NCI-H345 treated with DMSO at 0.1 percent for 48 hours (cell line): ENCODE data around the gene PRR14L.
"Not testable (repeated sequence)": the region's sequence is repeated elsewhere in the genome, so short reads cannot be mapped to it uniquely, and the experiment has no call there.

ENCODE experiments used
- DNase-seq: peaks from one replicate; lab custom pipeline; 2025; ENCODE audit not compliant: unreplicated experiment; lab: John Stamatoyannopoulos, UW

PRR14L gene

DNA sequence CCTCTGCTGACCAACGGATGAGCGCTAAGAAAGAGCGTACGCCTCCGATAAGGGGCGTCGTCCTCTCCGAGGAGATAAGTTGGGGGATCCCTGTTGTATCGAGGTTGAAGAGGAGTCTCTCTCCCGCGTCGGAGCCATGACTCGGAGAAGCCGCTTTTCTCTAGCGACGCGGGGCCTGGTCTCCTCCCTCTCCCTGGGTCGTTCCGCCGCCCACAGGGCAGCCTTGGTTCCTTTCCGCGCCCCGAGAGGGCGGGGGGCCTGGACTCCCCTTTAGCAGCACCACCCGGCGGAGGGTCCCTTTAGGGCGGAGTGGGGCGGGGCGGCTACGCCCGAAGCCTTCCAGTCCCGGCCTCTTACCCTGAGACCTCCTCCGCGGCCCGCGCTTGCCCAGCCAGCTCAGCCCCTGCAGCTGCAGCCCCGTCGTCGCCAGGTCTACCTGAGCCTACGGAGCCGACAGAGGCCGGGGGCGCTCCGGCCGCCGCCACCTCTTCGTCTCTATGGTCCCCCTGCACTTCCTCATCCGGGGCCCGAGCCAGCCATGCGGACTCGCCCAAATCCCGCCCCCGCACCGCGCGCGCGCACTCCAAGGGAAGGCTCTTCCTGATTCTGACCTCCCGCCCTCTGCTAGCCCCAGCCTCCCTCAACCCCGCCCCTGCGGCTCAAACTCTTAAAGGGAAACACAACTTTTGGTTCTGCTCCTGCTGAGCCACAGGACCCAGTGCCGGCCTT lies at the start of gene PRR14L:
Gene PRR14L, minus strand, starts transcription at position 497 of the 729 bp plus-strand sequence. CDS start 11,272 bp downstream, outside the sequence.
- peak; percentile 82 for DNase-seq

DNA sequence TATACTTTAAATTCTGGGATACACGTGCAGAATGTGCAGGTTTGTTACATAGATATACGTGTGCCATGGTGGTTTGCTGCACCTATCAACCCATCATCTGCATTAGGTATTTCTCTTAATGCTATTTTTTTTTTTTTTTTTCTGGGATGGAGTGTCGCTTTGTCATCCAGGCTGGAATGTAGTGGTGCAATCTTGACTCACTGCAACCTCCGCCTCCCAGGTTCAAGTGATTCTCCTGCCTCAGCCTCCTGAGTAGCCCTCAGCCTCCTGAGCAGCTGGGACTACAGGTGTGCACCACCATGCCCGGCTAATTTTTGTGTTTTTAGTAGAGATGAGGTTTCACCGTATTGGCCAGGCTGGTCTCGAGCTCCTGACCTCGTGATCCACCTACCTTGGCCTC lies 49.4 kb upstream of the PRR14L start:
- DNase-seq: not testable (repeated sequence)

DNA sequence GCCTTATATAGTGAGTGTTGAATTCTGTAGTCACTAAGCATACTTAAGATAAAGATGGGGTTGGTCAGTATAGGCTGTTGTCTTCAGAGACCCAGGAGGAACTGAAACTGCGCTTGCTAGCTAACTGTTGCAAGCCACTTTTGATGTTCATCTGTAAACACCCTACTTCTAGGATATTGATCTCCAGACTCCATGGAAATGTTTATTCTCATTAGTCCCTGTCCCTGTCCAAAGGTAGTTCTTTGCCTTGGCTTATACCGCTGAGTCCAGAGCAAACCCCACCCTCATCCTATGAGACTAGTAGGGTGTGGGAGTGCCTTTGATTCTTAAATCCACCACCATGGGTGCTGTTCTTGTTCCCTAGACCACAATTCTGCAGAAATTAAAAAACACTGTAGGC lies 40.3 kb upstream of the PRR14L start:
- DNase-seq: no peak

DNA sequence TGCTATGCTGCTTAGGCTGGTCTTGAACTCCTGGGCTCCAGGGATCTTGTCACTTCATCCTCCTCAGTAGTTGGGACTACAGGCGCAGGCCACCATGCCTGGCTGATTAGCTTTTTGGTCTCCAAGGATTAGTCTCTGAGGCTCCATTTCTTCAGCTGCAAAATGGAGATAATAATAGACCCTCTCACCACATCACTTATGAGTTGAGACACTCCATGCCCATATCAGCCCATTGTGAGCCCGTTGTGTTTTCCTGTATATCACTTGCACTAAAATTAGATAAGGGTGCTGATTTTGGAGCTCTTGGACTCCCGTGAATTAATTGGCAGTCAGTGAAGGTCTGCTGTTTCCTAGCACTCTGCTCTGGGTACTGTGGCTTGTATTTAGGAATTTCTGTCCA lies 39.9 kb upstream of the PRR14L start:
- no peak for DNase-seq

DNA sequence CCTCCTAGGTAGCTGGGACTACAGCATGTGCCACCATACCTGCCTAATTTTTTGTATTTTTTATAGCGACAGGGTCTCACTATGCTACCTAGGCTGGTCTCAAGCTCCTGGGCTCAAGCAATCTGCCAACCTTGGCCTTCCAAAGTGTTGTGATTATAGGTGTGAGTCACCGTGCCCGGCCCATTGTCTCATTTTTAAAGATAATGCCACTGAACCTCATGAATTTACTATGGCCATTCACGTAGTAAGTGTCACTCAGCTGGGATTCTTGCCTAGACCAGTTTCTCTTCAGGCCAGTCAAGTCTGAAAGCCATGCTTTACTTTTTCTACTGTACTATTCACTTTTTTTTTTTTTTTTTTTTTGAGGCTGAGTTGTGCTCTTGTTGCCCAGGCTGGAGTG lies 26.3 kb upstream of the PRR14L start:
- DNase-seq: no peak

DNA sequence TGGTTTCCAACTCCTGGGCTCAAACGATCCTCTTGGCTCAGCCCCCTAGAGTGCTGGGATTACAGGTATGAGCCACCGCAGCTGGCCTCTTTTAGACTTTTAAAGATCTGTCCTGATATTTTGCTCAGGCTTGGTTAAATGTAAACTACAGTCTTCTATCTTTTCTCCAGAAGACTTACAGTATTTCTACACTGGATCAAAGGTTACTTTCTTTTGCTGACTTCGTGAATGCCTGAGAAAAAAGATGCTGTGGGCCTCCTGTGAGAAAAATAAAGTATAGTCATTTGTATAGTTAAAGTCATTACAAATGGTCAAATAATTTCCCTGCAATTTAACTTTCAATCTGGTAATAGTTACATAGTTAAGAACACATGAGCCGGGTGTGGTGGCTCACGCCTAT lies 23.5 kb upstream of the PRR14L start:
- no peak for DNase-seq

DNA sequence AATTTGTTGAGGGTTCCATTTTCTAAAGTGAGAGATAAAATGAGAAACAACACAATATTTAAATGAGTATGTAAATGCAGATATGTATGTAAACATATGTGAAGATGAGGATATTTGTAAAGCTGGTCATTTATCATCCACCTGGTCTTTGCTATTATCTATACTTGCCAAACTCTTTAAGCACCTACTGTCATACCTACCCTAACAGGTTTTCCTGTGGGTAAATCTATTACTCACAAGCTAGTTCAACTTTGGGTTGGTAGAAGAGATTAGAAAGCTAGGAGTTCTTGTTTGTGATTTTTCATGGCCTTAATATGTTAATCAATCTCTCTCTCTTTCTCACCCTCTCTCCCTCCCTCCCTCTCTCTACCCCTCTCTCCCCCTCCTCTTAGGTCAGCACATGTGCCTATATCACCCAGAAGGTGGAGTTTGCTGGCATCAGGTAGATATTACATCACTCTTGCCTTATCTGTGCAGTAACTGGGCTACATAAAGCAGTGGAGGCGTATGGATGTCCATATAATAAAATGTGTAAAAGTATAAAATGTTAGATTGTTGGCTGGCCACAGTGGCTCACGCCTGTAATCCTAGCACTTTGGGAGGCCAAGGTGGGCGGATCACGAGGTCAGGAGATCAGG lies 18.6 kb upstream of the PRR14L start:
- no peak for DNase-seq

DNA sequence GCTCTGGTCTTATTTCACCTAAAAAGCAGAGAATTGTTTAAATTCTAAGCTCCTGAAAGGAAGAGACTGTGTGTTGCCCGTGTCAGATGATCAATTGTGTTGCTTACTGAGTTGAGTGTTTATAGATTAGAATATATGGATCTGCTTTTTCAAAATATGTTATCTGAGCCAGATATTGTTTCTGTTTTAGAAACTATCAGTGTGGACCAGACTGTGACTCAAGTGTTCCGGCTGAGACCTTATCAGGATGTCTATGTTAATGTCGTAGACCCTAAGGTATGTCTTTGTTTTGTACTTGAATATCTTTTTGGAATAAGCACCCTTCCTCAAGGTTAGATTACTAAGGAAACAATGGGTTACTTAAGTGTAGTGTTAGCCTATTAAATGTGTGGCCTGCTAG lies 14.9 kb upstream of the PRR14L start:
- DNase-seq: no peak

DNA sequence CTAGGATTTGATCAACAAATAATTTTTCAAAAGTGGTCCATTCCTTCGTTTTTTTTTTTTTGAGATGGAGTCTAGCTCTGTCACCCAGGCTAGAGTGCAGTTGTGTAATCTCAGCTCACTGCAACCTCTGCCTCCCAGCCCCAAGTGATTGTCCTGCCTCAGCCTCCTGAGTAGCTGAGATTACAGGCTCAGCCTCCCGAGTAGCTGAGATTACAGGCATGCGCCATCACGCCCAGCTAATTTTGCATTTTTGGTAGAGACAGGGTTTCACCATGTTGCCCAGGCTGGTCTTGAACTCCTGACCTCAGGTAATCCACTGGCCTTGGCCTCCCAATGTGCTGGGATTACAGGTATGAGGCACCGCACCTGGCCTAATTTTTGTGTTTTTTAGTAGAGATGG lies 8.9 kb upstream of the PRR14L start:
- DNase-seq: not testable (repeated sequence)

DNA sequence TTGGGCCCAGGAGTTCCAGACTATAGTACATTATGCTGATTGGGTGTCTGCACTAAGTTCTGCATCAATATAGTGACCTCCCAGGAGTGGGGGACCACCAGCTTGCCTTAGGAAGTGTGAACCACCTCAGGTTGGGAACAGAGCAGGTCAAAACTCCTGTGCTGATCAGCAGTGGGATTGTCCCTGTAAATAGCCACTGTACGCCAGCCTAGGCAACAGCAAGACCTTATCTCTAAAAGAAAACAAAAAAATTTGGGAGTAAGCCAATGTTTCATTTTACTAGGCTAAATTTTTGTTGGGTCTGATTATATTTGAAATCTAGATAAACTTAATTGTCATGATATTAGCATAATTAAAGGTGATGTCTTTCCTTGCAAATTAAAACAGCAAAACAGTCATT lies 7.3 kb upstream of the PRR14L start:
- no peak for DNase-seq

DNA sequence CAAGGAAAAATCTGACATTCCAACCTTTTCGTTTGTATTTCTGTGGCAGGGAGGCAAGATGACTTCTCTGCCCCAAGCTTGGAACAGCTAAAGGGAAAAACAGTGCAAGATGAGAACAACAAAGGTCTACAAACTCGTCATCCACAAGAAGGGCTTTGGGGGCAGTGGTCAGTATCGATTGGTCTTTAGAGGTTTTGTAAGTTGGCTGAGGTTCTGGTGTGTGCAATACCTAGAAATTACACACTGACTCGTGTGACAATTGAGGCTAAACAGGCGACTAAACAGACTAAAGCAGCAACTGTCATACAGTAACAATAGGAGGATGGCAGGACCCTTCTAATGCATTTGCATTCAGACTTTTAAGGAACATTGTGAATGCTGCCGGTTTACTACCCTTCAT lies 4.9 kb upstream of the PRR14L start:
- no peak for DNase-seq

DNA sequence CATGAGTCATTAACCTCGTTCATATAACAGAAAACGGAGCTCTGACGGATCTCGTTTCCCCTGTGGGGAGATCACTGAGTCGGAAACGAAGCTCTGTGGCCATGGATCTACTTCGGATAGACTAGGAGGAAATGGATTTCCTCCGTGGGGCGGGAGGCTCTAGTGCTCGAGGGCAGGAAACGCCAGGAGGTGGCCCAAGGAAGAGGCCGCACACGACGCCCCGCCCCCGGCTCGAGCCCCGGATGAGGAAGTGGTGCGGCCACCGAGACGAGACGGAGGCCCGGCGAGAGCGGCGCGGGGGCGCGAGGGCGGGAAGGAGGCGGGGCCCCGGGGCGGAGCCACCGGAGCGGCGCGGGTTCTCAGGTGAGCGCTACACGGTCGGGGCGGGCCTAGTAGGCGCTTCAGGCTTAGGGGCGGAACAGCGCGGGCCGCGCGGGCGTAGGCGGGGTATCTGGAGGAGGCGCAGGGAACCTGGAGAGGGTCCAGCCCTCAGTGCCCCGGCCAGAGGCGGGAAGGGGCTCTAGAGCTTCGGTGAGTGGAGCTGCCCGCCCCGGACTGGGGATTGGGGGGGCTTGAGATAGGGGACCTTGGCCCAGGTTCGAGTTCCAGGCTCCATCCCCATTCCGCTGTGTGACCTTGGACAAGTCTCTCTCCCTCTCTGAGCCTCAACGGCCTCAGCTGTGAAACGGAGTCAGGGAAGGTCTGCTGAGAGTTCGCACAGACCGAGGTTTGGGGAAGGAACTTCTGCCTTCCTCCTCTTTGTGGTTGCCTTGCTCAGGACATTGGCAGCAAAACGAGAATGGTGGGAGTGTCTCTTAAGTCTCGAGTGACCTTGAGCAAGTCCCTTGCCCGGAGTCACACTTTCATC lies 3.9 kb upstream of the PRR14L start, which contains the start of gene DEPDC5:
Gene DEPDC5, plus strand, starts transcription at position 386 of the 868 bp plus-strand sequence. CDS start 903 bp downstream, outside the sequence.
- DNase-seq: peak; percentile 72

DNA sequence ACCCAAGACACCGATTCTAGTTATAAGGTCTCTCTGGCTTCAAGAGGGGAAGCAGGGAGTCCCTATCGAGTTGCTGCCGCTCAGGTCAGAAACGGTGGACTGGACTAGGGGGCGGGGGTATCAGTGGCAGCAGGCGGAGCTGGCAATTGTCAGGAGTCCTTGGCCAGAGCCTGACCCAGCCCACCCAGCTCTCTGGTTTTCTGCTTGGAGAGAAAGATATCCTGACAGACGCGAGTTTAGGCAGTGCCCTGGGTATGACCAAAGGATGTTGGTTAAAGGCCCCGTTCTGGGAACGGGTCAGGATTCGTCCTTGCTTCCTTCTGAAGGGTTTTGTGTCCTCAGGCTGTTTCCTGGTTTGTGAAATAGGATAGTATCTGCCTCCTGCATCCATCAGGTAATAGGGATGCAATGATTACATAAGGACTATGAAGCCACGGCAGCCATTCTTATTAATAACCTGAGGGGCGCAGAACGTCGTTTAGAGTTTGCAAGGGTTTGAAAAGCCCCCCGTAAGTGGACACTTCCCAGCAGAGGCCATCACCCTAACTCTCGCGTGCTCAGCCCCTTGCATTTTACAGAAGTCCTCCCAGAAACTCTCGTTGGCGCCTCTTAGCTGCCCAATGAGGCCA lies 3.2 kb upstream of the PRR14L start:
- DNase-seq: no peak

DNA sequence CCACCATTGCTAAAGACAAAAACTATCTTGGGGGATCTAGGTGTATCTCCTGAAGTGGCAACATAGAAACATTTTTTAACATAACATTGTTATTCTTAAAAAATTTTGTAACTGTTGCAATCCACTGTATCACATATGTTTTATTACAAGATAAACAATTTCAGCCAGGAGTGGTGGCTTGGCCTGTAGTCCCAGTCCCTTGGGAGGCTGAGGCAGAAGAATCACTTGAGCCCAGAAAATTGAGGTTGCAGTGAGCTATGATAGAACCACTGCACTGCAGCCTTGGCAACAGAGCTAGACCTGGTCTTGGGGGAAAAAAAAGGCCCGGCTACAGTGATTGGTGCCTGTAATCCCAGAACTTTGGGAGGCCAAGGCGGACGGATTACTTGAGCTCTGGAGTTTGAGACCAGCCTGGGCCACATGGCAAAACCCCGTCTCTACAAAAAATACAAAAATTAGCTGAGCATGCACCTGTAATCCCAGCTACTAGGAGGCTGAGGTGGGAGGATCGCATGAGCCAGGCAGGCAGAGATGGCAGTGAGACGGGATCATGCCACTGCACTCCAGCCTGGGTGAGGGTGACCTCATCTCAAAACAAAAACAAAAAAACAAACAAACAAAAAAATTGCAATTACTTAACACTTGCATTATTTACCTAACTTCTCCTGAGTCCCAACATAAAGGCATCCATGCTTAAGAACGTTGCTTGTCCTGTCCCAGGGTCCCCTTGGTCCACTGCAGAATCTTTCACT lies 2.3 kb upstream of the PRR14L start:
- no peak for DNase-seq

DNA sequence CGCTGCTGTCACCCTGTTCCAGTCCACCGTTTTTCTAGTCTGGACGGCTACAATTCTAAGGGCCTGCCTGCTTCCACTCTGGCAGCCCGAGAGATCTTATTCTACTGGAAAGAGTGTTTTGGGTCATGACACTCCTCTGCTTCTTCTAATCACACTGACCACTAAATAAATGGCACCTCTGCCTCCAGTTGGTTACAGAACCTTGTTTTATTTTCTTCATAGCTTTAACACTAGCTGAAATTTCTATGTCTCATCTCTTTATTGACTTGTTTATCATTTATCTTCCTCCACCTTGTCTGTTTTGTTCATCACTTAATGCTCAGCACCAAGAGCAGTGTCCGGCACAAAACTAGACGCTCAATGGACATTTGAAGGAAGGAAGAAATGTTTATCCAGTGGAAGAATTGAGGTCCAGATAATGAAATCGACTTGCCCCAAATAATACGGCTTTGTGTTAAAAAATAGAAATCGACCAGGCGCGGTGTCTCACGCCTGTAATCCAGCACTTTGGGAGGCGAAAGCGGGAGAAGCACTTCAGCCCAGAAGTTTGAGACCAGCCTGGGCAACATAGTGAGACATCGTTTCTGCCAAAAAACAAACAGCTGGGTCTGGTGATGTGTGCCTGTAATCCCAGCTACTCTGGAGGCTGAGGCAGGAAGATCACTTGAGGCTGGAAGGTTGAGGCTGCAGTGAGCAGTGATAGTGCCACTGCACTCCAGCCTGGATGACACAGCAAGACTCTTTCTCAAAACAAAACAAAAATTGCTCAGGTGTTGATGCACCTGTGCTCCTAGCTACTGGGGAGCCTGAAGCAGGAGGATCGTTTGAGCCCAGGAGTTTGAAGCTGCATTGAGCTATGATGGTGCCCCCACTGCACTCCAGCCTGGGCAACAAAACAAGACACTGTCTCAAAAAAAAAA lies 693 bp upstream of the PRR14L start:
- no peak for DNase-seq

DNA sequence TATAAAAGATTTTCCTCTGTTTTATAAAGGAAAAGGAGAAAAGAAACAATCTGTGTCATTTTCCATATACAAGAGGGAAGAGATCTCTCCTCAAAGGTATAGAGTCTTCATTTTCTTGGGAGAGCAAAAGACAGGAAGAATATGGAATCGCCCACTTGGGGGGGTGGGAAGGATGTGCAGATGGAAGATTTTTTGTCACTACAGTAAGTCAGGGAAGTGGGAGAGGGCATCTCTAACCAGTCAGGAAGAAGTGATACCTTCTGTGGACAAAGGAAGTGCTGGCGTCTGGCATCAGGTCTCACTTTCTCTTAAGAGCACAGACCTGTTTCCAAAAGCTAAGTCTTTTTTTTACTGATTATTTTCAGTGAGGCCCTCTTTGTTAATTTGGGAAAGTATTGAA lies 1.4 kb downstream of the PRR14L start:
- no peak for DNase-seq

DNA sequence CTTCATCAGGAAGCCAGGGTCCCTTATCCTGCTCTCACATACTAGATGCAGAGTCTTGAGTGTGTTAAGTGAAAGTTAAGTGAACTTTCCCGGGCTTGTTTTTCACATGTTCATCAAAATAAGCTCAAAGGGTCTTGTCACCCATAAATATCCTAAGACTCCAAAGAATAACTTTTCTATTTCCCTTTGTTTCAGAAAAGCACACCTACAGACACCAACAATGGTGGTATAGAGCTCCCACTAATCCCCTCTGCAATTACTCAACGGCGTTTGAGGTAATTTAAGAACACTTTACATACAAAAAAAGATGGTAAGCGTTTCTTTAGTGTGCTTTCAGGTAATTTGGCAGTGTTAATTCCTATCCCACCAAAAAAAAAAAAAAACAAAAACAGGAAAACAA lies 2.5 kb downstream of the PRR14L start:
- no peak for DNase-seq

DNA sequence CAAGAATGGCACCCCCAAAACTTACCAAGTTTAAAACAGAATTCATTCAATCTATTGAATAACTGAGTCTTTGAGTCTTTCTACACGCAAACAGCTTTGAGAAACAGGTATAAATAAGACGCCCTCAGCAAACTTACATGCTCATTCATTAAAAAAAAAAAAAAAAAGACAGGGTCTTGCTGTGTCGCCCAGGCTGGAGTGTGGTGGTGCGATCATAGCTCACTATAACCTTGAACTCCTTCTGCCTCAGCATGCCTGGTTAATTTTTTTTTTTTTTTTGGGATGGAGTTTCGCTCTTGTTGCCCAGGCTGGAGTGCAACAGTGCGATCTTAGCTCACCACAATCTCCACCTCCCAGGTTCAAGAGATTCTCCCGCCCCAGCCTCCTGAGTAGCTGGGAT lies 6.1 kb downstream of the PRR14L start:
- DNase-seq: no peak

DNA sequence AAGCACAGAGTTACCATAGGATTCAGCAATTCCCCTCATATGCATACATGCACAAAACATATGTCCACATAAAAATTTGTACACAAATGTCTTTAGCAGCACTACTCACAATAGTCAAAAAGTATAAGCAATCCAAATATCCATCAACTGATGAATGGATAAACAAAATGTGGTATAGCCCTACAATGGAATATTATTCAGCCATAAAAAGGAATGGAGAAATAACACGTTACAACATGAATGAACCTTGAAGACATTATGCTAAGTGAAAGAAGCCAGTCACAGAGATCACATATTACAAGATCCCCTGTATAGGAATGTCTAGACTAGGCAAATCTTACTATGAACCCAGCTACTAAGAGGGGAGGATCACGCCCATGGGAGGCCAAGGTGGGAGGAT lies 7.2 kb downstream of the PRR14L start:
- DNase-seq: no peak

DNA sequence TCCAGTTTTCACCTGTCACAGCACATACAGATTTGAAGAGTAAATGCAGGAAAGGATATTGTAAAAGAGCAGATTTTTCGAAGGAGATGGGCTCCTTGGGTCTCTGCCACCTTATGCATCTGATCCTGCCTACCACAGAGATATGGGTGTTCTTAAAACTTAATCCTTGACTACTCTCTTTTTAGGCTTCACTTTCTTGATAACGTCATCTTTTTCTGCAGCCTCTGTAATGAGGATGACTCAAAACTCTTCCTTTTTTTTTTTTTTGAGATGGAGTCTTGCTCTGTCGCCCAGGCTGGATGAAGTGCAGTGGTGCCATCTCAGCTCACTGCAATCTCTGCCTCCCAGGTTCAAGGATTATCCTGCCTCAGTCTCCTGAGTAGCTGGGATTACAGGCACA lies 7.8 kb downstream of the PRR14L start:
- DNase-seq: no peak
